GM23338 (cell line): Measurements from ENCODE around the gene EZR. TPM values are rescaled to one million over a fixed set of nuclear protein-coding genes. Genes with fewer than 3 reads are reported as not detected.

Experiments used
- ATAC-seq: fragments of 200-7000 bp; cut with Tn5 transposase; 3 replicates; pipeline ENCODE4 v1.9.1; 2020
- DNase-seq: peaks from one replicate; pipeline ENCODE4 v3.0.0-alpha.2; 2015; ENCODE audit warnings: low spot score
- H2AFZ ChIP-seq: fragments of 200-600 bp; sonication (generic); 2 replicates; pipeline ENCODE4 v1.8.0; 2016; ENCODE audit warnings: antibody characterized with exemption, mild to moderate bottlenecking, moderate library complexity
- H3F3A ChIP-seq: fragments of 200-600 bp; sonication (generic); replicated peaks from 2 replicates; pipeline ENCODE4 v1.8.0; 2017; ENCODE audit warnings: antibody characterized with exemption, mixed run types, low read depth
- H3K27ac ChIP-seq: fragments of 200-600 bp; sonication (generic); 2 replicates; pipeline ENCODE4 v1.6.1; 2016; ENCODE audit warnings: low read depth
- H3K27me3 ChIP-seq: fragments of 200-600 bp; sonication (generic); 2 replicates; pipeline ENCODE4 v1.8.0; 2016; ENCODE audit warnings: mild to moderate bottlenecking, mixed run types, moderate library complexity; ENCODE audit not compliant: insufficient read depth
- H3K36me3 ChIP-seq: fragments of 200-600 bp; sonication (generic); 2 replicates; pipeline ENCODE4 v1.8.0; 2016; ENCODE audit warnings: mild to moderate bottlenecking; ENCODE audit not compliant: insufficient read depth
- H3K4me1 ChIP-seq: fragments of 200-600 bp; sonication (generic); 2 replicates; pipeline ENCODE4 v1.8.0; 2016; ENCODE audit warnings: mild to moderate bottlenecking, moderate library complexity; ENCODE audit not compliant: insufficient read depth
- H3K4me2 ChIP-seq: fragments of 200-600 bp; sonication (generic); 2 replicates; pipeline ENCODE4 v1.7.1; 2017; ENCODE audit warnings: mixed run types
- H3K4me3 ChIP-seq: fragments of 200-600 bp; sonication (generic); 2 replicates; pipeline ENCODE4 v1.6.1; 2016; ENCODE audit warnings: mixed run types
- H3K79me2 ChIP-seq: fragments of 200-600 bp; sonication (generic); replicated peaks from 2 replicates; pipeline ENCODE4 v1.8.0; 2017; ENCODE audit warnings: mild to moderate bottlenecking; ENCODE audit not compliant: insufficient read depth
- H3K9me2 ChIP-seq: fragments of 200-600 bp; sonication (generic); 2 replicates; pipeline ENCODE4 v1.8.0; 2017; ENCODE audit not compliant: insufficient read depth
- H4K20me1 ChIP-seq: fragments of 200-600 bp; sonication (generic); replicated peaks from 2 replicates; pipeline ENCODE4 v1.8.0; 2017; ENCODE audit warnings: mild to moderate bottlenecking; ENCODE audit not compliant: insufficient read depth
- H3K27ac Mint-ChIP-seq: 2 replicates; pipeline ENCODE4 v1.8.0; 2020; ENCODE audit warnings: inconsistent platforms, mild to moderate bottlenecking, moderate library complexity, mixed read lengths
- H3K27me3 Mint-ChIP-seq: 3 replicates; pipeline ENCODE4 v1.8.0; 2022; ENCODE audit warnings: low read depth, mild to moderate bottlenecking, moderate library complexity, mixed read lengths, inconsistent platforms; ENCODE audit not compliant: insufficient read depth, poor library complexity
- H3K36me3 Mint-ChIP-seq: 3 replicates; pipeline ENCODE4 v1.8.0; 2021; ENCODE audit warnings: low read depth, mild to moderate bottlenecking, inconsistent platforms, moderate library complexity, mixed read lengths
- H3K4me1 Mint-ChIP-seq: 3 replicates; pipeline ENCODE4 v1.8.0; 2020; ENCODE audit warnings: mild to moderate bottlenecking, inconsistent platforms, mixed read lengths
- H3K4me3 Mint-ChIP-seq: 3 replicates; pipeline ENCODE4 v1.8.0; 2021; ENCODE audit warnings: moderate library complexity, mild to moderate bottlenecking, inconsistent platforms, mixed read lengths
- H3K9me3 Mint-ChIP-seq: 3 replicates; pipeline ENCODE4 v1.8.0; 2020; ENCODE audit warnings: moderate library complexity, mild to moderate bottlenecking, inconsistent platforms, mixed read lengths
- CREB1 ChIP-seq: fragments of 250-450 bp; sonication (Bioruptor Pico); IDR thresholded peaks from 2 replicates; pipeline ENCODE4 v1.5.0; 2020; ENCODE audit warnings: low read depth, mild to moderate bottlenecking, moderate library complexity
- CTCF ChIP-seq, 2 experiments: fragments of 200-600 bp in 1 of 2; sonication (generic) in 1 of 2; conservative IDR thresholded peaks; 2 replicates each; pipeline versions ENCODE4 v1.5.1 to v1.6.1; 2016 to 2017; ENCODE audit warnings: antibody characterized with exemption in 2 of 2, low read depth in 2 of 2, mild to moderate bottlenecking in 2 of 2, moderate library complexity in 1 of 2
- ETS1 ChIP-seq: IDR thresholded peaks from 2 replicates; pipeline ENCODE4 v1.6.1; 2016; ENCODE audit warnings: antibody characterized with exemption
- EZH2 ChIP-seq: fragments of 200-600 bp; sonication (generic); IDR thresholded peaks from one replicate; pipeline ENCODE4 v1.8.0; 2017; ENCODE audit warnings: antibody characterized with exemption, mild to moderate bottlenecking, low read depth; ENCODE audit not compliant: unreplicated experiment
- EZH2phosphoT487 ChIP-seq: fragments of 200-600 bp; sonication (generic); IDR thresholded peaks from one replicate; pipeline ENCODE4 v1.8.1; 2018; ENCODE audit warnings: antibody characterized with exemption; ENCODE audit not compliant: unreplicated experiment
- JUNB ChIP-seq: IDR thresholded peaks from one replicate; pipeline ENCODE4 v1.6.1; 2016; ENCODE audit warnings: antibody characterized with exemption; ENCODE audit not compliant: unreplicated experiment
- NANOG ChIP-seq: IDR thresholded peaks from 2 replicates; pipeline ENCODE4 v1.6.1; 2016; ENCODE audit warnings: antibody characterized with exemption, borderline replicate concordance
- POLR2AphosphoS5 ChIP-seq: IDR thresholded peaks from 2 replicates; pipeline ENCODE4 v1.6.1; 2016; ENCODE audit warnings: antibody characterized with exemption, low read depth
- STAT1 ChIP-seq: IDR thresholded peaks from one replicate; pipeline ENCODE4 v1.6.1; 2016; ENCODE audit warnings: antibody characterized with exemption; ENCODE audit not compliant: unreplicated experiment
- ZNF114 ChIP-seq: fragments of 250-450 bp; sonication (Bioruptor Pico); IDR thresholded peaks from 2 replicates; pipeline ENCODE4 v1.5.0; 2020; ENCODE audit warnings: mild to moderate bottlenecking, moderate library complexity
- ZNF331 ChIP-seq: fragments of 250-450 bp; sonication (Bioruptor Pico); IDR thresholded peaks from 2 replicates; pipeline ENCODE4 v1.5.0; 2020; ENCODE audit warnings: low read depth, mild to moderate bottlenecking, moderate library complexity
- ZNF462 ChIP-seq: fragments of 250-450 bp; sonication (Bioruptor Pico); IDR thresholded peaks from 2 replicates; pipeline ENCODE4 v1.5.0; 2020; ENCODE audit warnings: mild to moderate bottlenecking, moderate library complexity
- polyA plus RNA-seq: library from polyadenylated mRNA; unstranded; fragments of >200 nt; fragmentation: Nextera tagmentation; extraction: Ambion mirVana; gene quantifications from 2 replicates; pipeline ENCODE4 v1.2.1, GENCODE V29; 2016
- total RNA-seq: library from RNA; depleted of rRNA; stranded (reverse); fragments of >200 nt; shearing (Covaris generic); gene quantifications from 2 replicates; pipeline ENCODE4 v1.2.3, GENCODE V29; 2014
- TF ChIP-seq, protein P1 (sequence below): IDR thresholded peaks from one replicate; pipeline ENCODE4 v1.6.1; 2018; ENCODE audit warnings: antibody characterized with exemption; ENCODE audit not compliant: unreplicated experiment

Gene EZR
- total and polyA plus RNA-seq, 2 experiments from 2014 or later: 199 to 208 TPM

DNA sequence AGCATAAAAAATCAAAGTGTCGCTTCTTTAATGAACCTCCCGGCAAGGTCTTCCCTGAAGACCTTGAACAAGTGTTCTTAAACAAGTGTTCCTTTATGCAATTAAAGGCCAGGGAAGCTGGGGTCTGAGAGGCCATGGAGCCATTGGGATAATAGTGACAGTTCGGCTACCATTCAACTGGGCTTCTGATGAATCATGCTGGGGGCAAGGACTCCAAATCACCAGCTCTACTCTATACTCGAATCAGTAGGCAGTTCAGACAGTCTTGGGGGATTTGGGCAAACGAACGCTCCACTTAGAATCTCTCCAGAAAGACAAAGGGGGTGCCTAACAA, 34.7 kb upstream of the EZR start:
- H3K4me1 Mint-ChIP-seq: peaks cover 23% of the 10 kb centered on the region
- no peaks in the 10 kb centered on the region; the same call in 2 of the 3 replicates for H3K9me3 Mint-ChIP-seq
- DNase-seq (peak; percentile 27), ATAC-seq (peak; percentile 3)
- Histone ChIP-seq H4K20me1 (no peaks in the 10 kb centered on the region), H3K4me1 (peaks cover 40% of the 10 kb centered on the region), H3K4me2 (peak overlapping the region; percentile 64), H3K27me3 (no peaks in the 10 kb centered on the region), H3K36me3 (no peaks in the 10 kb centered on the region), H3K4me3 (peak overlapping the region; percentile 23; the same call in 1 of the 2 replicates), H3F3A (peaks cover 14% of the 10 kb centered on the region), H3K79me2 (no peaks in the 10 kb centered on the region), H3K9me2 (no peaks in the 10 kb centered on the region), H2AFZ (no peak overlapping the region), H3K27ac (peak overlapping the region; percentile 100)
- no peaks in the 10 kb centered on the region for H3K36me3 Mint-ChIP-seq
- H3K27me3 Mint-ChIP-seq: peaks cover 10% of the 10 kb centered on the region
- no peak overlapping the region for H3K27ac Mint-ChIP-seq
- no peak overlapping the region for H3K4me3 Mint-ChIP-seq
- TF ChIP-seq ZNF462: no peak
- TF ChIP-seq CREB1 (CRISPR knock-in tag): no peak
- no peak for TF ChIP-seq JUNB
- no peak for TF ChIP-seq NANOG
- TF ChIP-seq ZNF331: no peak
- no peak for TF ChIP-seq STAT1
- no peak for TF ChIP-seq POLR2AphosphoS5
- TF ChIP-seq CTCF (conservative IDR thresholded peaks at IDR 0.05; ENCODE audit: low read depth in 2 of 2): no peak
- no peak for TF ChIP-seq ZNF114 (CRISPR knock-in tag)
- no peak for TF ChIP-seq EZH2
- no peak for TF ChIP-seq EZH2phosphoT487
- TF ChIP-seq, protein P1, sequence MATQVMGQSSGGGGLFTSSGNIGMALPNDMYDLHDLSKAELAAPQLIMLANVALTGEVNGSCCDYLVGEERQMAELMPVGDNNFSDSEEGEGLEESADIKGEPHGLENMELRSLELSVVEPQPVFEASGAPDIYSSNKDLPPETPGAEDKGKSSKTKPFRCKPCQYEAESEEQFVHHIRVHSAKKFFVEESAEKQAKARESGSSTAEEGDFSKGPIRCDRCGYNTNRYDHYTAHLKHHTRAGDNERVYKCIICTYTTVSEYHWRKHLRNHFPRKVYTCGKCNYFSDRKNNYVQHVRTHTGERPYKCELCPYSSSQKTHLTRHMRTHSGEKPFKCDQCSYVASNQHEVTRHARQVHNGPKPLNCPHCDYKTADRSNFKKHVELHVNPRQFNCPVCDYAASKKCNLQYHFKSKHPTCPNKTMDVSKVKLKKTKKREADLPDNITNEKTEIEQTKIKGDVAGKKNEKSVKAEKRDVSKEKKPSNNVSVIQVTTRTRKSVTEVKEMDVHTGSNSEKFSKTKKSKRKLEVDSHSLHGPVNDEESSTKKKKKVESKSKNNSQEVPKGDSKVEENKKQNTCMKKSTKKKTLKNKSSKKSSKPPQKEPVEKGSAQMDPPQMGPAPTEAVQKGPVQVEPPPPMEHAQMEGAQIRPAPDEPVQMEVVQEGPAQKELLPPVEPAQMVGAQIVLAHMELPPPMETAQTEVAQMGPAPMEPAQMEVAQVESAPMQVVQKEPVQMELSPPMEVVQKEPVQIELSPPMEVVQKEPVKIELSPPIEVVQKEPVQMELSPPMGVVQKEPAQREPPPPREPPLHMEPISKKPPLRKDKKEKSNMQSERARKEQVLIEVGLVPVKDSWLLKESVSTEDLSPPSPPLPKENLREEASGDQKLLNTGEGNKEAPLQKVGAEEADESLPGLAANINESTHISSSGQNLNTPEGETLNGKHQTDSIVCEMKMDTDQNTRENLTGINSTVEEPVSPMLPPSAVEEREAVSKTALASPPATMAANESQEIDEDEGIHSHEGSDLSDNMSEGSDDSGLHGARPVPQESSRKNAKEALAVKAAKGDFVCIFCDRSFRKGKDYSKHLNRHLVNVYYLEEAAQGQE: no peak
- TF ChIP-seq ETS1: no peak
